HT-29 (cell line): ENCODE results near the gene SDC4. TPM values are rescaled to one million over a fixed set of nuclear protein-coding genes. Genes with fewer than 3 reads are reported as not detected.

Experiments used
- DNase-seq: peaks from one replicate; pipeline ENCODE4 v3.0.0-alpha.2; 2015; ENCODE audit warnings: low spot score
- total RNA-seq: library from RNA; depleted of rRNA; stranded (reverse); fragments of >200 nt; shearing (Covaris generic); gene quantifications from 2 replicates; pipeline ENCODE4 v1.2.3, GENCODE V29; 2014

Gene SDC4
- total RNA-seq, 1 experiment from 2014 or later: 90.1 TPM

- DNase-seq: peak; percentile 89
These were observed 3.9 kb downstream of the SDC4 start for GRCh38 chr20:45344168-45344860.

- peak; percentile 90 for DNase-seq
These were observed 4.6 kb downstream of the SDC4 start for GRCh38 chr20:45343532-45344167.

DNA sequence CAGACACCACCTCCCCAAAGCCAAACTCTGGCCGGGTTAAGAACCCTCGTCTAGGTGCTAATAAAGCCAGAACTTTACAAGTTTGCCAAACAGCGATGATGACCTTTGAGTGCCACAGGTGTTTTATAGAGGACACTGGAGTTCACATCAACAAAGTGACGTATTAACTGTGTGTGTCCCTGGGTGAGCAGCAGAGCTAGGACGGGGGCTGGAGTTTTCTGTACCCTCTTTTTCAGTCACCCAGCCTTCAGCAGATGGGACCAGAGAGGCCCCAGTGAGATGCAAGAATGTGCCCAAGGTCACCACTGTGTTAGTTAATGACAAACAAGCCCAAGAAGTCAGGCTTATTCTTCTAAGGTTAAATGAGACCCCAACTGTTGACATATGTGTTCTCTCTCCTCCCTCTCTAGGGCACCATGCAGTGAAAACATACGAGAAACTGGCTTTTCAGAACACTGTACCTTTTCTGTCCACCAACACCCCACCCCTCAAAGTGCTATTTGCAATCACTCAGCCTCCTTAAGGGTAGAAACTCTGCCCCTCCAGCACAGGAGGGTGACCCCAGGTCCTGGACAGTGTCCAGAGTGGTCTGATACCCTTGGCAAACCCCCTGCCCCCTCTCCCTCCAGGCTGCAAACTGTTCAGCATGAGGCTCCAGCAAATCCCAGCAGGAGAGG is 5.2 kb downstream of the SDC4 start:
- peak; percentile 68 for DNase-seq

DNA sequence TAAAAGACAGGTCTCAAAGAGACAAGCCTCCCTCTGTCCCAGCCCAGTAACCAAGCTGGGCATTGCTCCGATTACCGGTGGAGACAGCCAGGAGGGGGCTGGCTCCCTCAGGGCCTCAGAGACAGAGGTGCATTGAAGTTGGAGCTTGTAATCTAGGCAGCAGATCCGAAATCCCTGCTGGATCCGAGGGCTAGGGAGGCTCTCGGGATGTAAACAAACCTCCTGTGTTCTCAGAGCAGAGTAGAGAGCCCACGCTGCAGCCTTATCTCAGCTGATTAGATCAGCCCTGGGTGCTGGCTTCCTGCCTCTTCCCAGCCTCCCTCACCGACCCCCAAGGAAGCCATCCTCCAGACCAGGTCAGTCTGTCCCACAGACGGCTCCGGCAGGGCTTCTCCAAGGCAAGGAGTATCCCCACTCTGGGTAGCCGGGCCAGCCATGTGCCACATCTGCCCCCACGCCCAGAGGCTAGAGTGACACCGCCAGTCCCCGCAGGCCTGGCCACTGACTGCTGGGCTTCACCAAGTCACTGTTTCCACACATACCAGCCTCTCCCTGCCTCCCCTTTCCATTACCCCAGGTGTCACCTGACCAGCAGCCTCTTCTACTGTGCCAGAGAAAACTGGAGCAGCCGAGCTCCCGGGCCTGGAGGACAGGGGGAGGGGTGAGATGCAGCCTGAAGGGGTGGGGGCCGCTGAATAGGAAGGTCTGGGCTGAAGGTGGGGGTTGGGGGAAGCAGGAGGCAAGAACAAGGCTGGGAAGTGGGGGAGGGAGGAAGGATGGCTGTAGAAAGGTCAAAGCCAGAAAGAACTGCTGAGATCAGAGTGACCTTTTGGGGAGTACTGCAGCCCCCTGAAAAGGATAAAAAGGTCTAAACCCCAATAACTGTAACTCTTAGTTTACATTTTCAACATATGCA is 6.0 kb downstream of the SDC4 start:
- DNase-seq: peak; percentile 72

DNA sequence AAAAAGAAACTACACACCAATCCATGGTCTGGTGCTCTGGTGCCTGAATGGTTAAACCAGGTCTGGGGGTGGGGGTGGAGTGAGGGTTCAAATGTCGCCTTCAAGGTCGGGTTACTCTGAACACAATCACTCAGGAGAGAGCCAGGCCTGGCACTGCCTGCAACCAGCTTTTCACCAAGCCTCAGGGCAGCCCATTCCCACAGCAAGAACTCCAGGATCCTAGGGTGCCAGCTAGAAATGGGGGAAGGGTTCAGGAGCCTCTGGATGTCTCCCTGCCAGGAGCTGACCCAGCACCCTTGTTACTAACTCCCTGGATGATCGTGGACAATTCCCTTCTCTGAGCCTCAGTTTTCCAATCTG is 6.7 kb downstream of the SDC4 start:
- no peak for DNase-seq

DNA sequence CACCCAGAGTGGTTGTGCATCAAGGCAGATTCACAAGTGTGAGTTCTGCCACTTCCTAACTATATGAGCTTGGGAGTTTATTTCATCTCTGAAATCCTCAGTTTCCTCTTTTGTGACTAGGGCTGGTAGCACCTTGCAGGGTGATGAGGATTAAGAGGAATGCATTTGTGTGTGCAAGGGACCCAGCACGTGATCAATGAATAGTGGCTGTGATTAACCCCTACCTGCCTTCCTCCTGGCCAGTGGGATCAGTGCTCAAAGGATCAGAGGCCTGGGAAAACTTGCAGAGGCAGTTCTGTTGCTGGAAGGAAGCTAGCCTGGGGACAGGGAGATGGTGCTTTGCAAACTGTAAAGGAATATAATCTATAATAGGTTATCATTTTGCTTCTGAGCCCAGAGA is 7.3 kb downstream of the SDC4 start:
- no peak for DNase-seq

DNA sequence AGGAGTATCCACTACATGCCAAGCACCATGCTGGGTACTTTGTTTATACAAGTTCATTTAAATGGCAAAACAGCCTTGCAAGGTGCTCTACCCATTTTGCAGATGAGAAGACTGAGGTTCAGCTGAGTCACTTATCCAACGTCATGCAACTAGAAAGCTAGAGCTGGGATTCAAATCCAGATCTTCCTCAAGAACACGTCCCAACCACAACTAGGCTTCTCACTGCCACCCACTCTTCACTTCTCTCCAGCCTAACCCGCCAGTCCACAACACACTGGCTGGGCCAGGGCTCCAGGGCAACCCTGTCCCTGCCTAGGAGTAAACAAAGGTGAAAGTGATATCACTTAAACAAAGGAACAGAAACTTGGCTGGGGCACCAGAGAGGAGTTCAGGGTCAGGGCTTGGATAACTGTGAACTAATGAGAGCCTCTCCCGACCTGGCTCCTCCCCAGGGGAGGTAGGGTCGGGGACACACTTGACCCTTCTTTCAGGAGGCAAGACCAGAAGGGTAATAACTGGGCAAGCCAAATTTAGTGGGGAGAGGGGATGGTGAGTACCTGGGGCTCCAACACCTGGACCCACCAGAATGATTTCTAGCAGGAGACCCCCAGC is 7.9 kb downstream of the SDC4 start:
- no peak for DNase-seq

DNA sequence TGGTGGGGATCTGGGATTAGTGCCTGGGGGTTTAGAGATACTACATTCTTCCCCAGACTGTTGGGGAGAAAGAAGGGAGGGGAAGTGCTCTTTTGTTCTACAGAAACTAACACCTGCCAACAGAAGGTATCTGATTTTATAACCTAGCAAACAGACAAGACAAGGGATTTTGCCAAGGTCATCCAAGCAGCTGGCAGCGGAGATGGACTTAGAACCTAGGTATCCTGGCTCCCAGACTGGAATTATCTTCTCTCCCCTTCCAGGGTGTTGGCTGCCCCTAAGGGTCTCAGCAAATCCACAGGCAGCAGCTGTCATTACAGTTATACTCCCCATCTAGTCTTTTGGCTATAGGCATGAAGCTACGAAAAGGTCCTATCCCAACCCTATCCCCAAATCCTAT is 8.4 kb downstream of the SDC4 start:
- DNase-seq: no peak

DNA sequence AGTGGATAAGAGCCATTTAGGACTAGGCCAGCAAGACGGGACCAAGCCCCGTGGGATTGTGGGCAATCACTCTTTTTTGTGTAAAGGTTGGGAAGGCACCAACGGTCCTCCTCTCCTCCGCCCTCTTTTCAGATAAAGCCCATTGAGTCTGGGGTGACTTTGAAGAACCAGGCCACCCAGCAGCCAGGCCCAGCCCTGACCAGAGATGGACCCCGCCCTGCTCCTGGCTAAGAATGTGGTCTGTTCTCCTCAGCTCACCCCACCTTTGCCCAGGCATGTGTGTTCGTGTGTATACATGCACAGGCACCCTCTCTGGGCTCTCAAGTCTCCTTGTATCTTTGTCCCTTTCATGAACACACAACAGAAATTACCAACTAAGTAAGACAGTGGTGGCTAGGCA is 9.1 kb downstream of the SDC4 start:
- no peak for DNase-seq

- no peak for DNase-seq
These were observed 9.8 kb downstream of the SDC4 start for GRCh38 chr20:45338121-45339030.

DNA sequence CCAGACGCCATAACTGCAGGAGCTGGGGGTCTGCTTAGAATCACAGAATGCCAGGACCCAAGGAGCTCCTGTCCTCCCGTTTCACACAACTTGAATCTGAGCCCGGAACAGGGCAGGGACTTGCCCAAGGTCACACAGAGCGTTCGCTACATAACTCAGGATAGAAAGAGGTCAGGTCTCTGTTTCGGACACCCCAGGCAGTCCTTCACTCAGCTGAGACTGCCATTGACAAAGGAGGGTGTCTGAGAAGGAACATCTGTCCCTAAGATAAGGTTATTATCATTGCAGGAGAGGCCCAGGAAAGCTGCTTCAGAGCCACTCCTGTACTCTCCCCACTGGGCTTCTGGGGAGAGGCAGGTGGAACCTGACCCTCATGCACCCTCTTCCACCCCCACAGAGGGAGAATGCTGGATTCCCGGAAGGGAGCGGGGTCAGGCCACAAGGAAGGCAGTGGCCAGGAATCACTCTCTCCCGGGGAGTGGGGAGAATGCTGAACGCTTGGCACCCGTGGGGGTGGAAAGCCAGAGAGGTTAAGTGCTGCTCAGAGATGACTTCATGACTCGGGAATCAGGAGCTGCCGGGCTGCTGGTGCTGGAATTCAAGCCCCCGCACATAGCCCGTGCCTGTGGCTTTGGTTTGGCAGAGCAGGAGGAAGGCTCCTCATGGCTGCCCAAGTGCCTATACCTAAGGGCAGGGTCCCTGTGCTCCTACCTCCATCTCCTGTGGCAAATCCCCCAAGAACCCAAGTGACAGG is 10.7 kb downstream of the SDC4 start:
- DNase-seq: peak; percentile 49

DNA sequence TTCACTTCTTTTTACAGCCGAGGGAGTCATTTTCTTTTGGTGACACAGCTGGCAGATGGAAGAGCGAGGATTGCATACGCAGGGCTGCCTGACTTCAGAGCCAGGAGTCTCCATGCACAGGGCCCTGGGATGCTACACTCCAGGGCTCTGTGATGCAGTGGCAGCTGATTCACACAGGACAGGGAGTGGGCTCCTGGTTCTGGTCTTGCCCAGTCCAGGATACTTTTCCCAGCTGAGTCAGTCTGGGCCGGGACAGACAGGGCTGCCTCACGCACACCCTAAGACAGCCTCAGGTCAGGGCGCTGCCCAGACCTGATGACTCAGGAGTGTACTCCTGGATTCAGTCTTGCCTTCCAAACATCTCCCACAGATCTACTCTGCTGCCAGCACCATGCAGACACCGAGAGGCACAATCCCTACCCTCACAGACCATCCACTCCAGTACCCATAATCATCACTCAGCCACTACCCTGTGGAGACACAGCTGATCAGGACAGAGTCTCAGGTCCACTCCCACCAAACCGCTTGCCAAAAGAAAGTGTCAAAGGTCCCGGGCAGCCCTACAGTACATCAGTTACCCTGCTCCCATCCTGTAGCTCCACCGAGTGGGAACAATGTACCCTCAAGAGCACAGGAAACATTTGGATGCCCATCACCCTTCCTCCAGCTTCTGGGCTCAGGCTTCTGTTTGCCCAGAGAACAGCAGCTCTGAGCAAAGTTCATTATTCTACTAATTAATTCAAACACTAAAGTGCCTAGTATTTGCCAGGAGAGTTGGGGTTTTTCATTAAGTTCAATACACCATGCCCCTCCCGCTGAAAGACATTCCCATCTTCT is 11.5 kb downstream of the SDC4 start:
- DNase-seq: peak; percentile 45

GRCh38 chr20:45330476-45330875 is 17.7 kb downstream of the SDC4 start:
- DNase-seq: no peak

GRCh38 chr20:45329497-45330319 is 18.5 kb downstream of the SDC4 start:
- no peak for DNase-seq

DNA sequence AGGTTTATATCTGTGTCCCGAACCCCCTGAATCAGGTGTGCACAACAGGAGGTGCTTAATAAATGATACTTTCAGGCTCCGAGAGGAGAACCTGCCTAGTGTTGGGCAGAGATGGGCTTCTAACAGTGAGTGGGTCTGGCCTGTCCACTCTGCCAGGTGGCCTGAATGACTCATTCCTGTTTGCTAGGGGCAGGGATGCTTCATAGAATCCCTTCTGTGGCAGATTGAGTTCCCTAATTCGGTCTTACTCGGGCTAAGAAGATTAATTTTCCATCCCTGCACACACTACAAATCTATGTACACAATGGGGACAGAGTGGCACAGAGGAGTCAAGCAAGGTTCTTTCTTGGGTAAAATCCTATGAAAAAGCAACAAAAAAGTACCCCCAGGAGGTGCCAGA is 19.8 kb downstream of the SDC4 start:
- no peak for DNase-seq

DNA sequence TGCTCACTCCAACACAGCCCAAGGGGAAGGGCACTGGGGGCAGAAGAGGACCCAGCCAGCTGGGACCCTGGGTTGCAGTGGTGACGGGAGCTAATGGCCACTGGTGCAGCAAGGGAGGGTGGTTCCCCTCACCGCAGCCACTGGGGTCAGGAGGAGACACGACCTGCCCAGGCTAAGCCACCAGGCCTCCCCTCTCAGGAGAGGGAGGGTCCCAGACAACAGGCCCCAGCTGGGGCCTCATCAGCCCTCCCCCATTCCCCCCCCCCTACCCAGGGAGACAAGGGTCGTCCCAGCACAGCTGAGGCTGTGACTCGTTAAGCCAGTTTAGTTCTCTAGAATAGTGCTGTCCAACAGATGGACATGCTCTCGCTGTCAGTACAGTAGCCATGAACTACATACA is 22.9 kb downstream of the SDC4 start:
- DNase-seq: no peak

- no peak for DNase-seq
These were observed 24.5 kb downstream of the SDC4 start for GRCh38 chr20:45323731-45324130.

GRCh38 chr20:45322952-45323383 is 25.3 kb downstream of the SDC4 start:
- DNase-seq: peak; percentile 93
